Testis (tissue), 3 donors: ENCODE measurements around the gene IL1RAP. TPM values are rescaled to one million over a fixed set of nuclear protein-coding genes. Genes with fewer than 3 reads are reported as not detected.

Experiments
- DNase-seq: peaks from one replicate; pipeline ENCODE4 v3.0.0-alpha.2; 2019
- H3K27ac ChIP-seq, 2 donors: fragments of 200-600 bp; sonication (generic); one replicate each; pipeline ENCODE4 v1.5.1; 2019
- H3K27me3 ChIP-seq: fragments of 200-600 bp; sonication (generic); one replicate; pipeline ENCODE4 v1.5.1; 2019
- H3K36me3 ChIP-seq: fragments of 200-600 bp; sonication (generic); one replicate; pipeline ENCODE4 v1.5.1; 2017; ENCODE audit warnings: low read depth; ENCODE audit errors: missing control alignments
- H3K4me1 ChIP-seq: fragments of 200-600 bp; sonication (generic); one replicate; pipeline ENCODE4 v1.5.1; 2019
- H3K4me3 ChIP-seq, 2 donors: fragments of 200-600 bp; sonication (generic); one replicate each; pipeline ENCODE4 v1.5.1; 2017 to 2019
- H3K9me3 ChIP-seq: fragments of 200-600 bp; sonication (generic); one replicate; pipeline ENCODE4 v1.5.1; 2017
- POLR2A ChIP-seq: fragments of 450-650 bp; IDR thresholded peaks from one replicate; pipeline ENCODE4 v1.6.1; 2017; ENCODE audit warnings: antibody characterized with exemption, mild to moderate bottlenecking, moderate library complexity
- WGBS, 2 donors: methylation state at CpG; one replicate each; pipeline ENCODE4 v1.1.5; 2018; 5-methylcytosine and 5-hydroxymethylcytosine counted together
- intact Hi-C: fragments of 100-400 bp; cut with DNase I; formaldehyde crosslinking; loops from one replicate; pipeline ENCODE4 v1.15.1; 2023; ENCODE audit warnings: low total_unique reads
- polyA plus RNA-seq: library from polyadenylated mRNA; stranded (reverse); fragments of 350-450 nt; fragmentation: Illumina TruSeq; extraction: RNeasy Lipid Tissue Mini Kit (QIAGEN cat#74804); gene quantifications from one replicate; pipeline ENCODE4 v1.2.3, GENCODE V29; 2014; ENCODE audit warnings: low read depth, low replicate concordance; ENCODE audit not compliant: insufficient read depth
- total RNA-seq, 2 donors: library from RNA; depleted of rRNA; stranded (reverse); fragments of >200 nt; gene quantifications; one replicate each; pipeline ENCODE4 v1.2.3, GENCODE V29; 2016
- TF ChIP-seq, protein P1 (sequence below), 3 experiments: fragments of 450-650 bp in 2 of 3; fragments of 200-600 bp in 1 of 3; sonication (generic) in 1 of 3; IDR thresholded peaks; one replicate each; pipeline ENCODE4 v1.5.1; 2016 to 2019; ENCODE audit warnings: antibody characterized with exemption in 3 of 3, mild to moderate bottlenecking in 2 of 3, moderate library complexity in 1 of 3

The IL1RAP gene
- total and polyA plus RNA-seq, 3 donors from 2014 or later, result 1.7 to 3.2 (median 2.1) TPM

GRCh38 chr3:190568036-190568435, 54.2 kb downstream of the IL1RAP start:
- intact Hi-C loops, result no loop called here
- WGBS, 2 donors, result 69 to 78% methylated on average over 2 of the region's 2 CpGs
- Histone ChIP-seq H3K27me3 (no peaks in the 10 kb centered on the region), H3K27ac (no peak overlapping the region), H3K36me3 (no peaks in the 10 kb centered on the region), H3K4me1 (no peaks in the 10 kb centered on the region), H3K4me3 (no peak overlapping the region), H3K9me3 (no peaks in the 10 kb centered on the region)
- TF ChIP-seq POLR2A, result no peak
- TF ChIP-seq, protein P1, sequence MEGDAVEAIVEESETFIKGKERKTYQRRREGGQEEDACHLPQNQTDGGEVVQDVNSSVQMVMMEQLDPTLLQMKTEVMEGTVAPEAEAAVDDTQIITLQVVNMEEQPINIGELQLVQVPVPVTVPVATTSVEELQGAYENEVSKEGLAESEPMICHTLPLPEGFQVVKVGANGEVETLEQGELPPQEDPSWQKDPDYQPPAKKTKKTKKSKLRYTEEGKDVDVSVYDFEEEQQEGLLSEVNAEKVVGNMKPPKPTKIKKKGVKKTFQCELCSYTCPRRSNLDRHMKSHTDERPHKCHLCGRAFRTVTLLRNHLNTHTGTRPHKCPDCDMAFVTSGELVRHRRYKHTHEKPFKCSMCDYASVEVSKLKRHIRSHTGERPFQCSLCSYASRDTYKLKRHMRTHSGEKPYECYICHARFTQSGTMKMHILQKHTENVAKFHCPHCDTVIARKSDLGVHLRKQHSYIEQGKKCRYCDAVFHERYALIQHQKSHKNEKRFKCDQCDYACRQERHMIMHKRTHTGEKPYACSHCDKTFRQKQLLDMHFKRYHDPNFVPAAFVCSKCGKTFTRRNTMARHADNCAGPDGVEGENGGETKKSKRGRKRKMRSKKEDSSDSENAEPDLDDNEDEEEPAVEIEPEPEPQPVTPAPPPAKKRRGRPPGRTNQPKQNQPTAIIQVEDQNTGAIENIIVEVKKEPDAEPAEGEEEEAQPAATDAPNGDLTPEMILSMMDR (IDR thresholded peaks at IDR 0.05), result no peak
- no peak for DNase-seq

DNA sequence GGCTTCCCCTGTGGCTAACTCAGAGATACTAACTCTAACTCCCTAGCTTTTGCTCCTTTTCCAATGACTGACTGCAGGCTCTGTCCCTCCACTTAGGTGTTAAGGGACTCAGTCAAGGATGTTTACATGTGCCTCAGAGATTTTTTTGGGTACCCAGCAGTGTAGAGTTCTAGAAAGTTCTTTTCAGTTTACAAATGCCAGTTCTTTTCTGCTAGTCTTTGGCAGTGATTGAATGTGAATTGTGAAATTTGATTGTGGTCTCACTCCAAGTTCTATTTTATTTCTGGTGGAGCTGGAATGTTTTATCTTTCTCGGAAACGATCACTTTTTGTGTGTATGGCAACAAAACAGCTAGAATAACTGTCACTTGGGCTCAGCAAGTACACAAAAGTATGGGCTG, 60.6 kb downstream of the IL1RAP start:
- intact Hi-C loops, result no loop called here
- DNase-seq, result no peak
- Histone ChIP-seq H3K36me3 (no peaks in the 10 kb centered on the region), H3K27ac (no peak overlapping the region), H3K4me3 (no peak overlapping the region), H3K4me1 (no peaks in the 10 kb centered on the region), H3K27me3 (no peaks in the 10 kb centered on the region), H3K9me3 (no peaks in the 10 kb centered on the region)
- WGBS, 2 donors, result 77 to 92% methylated on average over 2 of the region's 2 CpGs
- TF ChIP-seq, protein P1 (IDR thresholded peaks at IDR 0.05), result no peak
- TF ChIP-seq POLR2A, result no peak

- Histone ChIP-seq H3K4me3 (no peak overlapping the region), H3K27me3 (no peaks in the 10 kb centered on the region), H3K9me3 (no peaks in the 10 kb centered on the region), H3K27ac (no peak overlapping the region), H3K36me3 (no peaks in the 10 kb centered on the region), H3K4me1 (no peaks in the 10 kb centered on the region)
- TF ChIP-seq POLR2A, result no peak
- TF ChIP-seq, protein P1 (IDR thresholded peaks at IDR 0.05), result no peak
- WGBS, 2 donors, result 85 to 93% methylated on average over 7 of the region's 7 CpGs
- DNase-seq, result no peak
- intact Hi-C loops, result no loop called here
These were observed 61.7 kb downstream of the IL1RAP start for GRCh38 chr3:190575437-190576185.

GRCh38 chr3:190577225-190577624, 63.3 kb downstream of the IL1RAP start:
- H3K27me3 ChIP-seq, result no peaks in the 10 kb centered on the region
- no peaks in the 10 kb centered on the region for H3K9me3 ChIP-seq
- 76 to 78% methylated on average over 4 of the region's 4 CpGs for WGBS, 2 donors
- no peak overlapping the region for H3K4me3 ChIP-seq
- no peak overlapping the region for H3K27ac ChIP-seq
- intact Hi-C loops, result no loop called here
- TF ChIP-seq, protein P1 (IDR thresholded peaks at IDR 0.05), result no peak
- no peak for TF ChIP-seq POLR2A
- DNase-seq, result no peak
- no peaks in the 10 kb centered on the region for H3K4me1 ChIP-seq
- no peaks in the 10 kb centered on the region for H3K36me3 ChIP-seq
